ENCODE results near the gene GFOD2.

- TF ChIP-seq CTCF (IDR thresholded peaks at IDR 0.05), result no peak
- no peak for TF ChIP-seq POLR2A (IDR thresholded peaks at IDR 0.05)
- no peak for TF ChIP-seq EP300 (IDR thresholded peaks at IDR 0.05)
These were observed 24.5 kb downstream of the GFOD2 start for GRCh38 chr16:67694611-67695010.
